HepG2 (cell line): Measurements from ENCODE around the gene SLC16A3. TPM values are rescaled to one million over a fixed set of nuclear protein-coding genes. Genes with fewer than 3 reads are reported as not detected.

Experiments
- ATAC-seq: fragments of 200-7000 bp; cut with Tn5 transposase; 3 replicates; pipeline ENCODE4 v1.9.1; 2020; ENCODE audit warnings: mild to moderate bottlenecking, moderate library complexity
- BruUV-seq: library from RNA; stranded (reverse); fragments of 400-500 nt; replicated peaks from 2 replicates; lab custom pipeline; 2021; lab: Mats Ljungman, UMichigan
- CTCF ChIA-PET: fragments of 300-600 bp; formaldehyde crosslinking; extraction: SDS; loops from one replicate; lab custom pipeline; 2021; ENCODE audit warnings: low total read pairs, inconsistent platforms, low intra/inter-chr PET ratio; lab: Yijun Ruan, JAX
- POLR2A ChIA-PET: fragments of 350-600 bp; sonication (Branson Sonifier 250); formaldehyde crosslinking; loops from one replicate; lab custom pipeline; 2020; ENCODE audit warnings: antibody characterized with exemption, inconsistent platforms; lab: Yijun Ruan, JAX
- DNase-seq: peaks from one replicate; pipeline ENCODE4 v3.0.0-alpha.2; 2015; ENCODE audit warnings: low spot score
- FAIRE-seq: peaks from 3 replicates; lab custom pipeline; 2011; peaks lifted over from hg19 to GRCh38; lab: Jason Lieb, UNC
- H2AFZ ChIP-seq: one replicate; pipeline ENCODE4 v1.6.1; 2011; ENCODE audit warnings: low read length, inconsistent platforms
- H3K27ac ChIP-seq: fragments of 300-600 bp; 3 replicates; pipeline ENCODE4 v1.8.0; 2011; ENCODE audit warnings: mixed run types, mild to moderate bottlenecking, mixed read lengths, low read length, inconsistent platforms; ENCODE audit not compliant: insufficient read depth; ENCODE audit errors: extremely low read length
- H3K27me3 ChIP-seq, 2 experiments: fragments of 200-600 bp in 1 of 2; 2 replicates in 1 of 2; 3 replicates in 1 of 2; pipeline versions ENCODE4 v1.6.0 to v1.8.0; 2011; ENCODE audit warnings: low read length in 2 of 2, mild to moderate bottlenecking in 2 of 2, moderate library complexity in 2 of 2, inconsistent platforms in 1 of 2; ENCODE audit not compliant: insufficient read depth in 2 of 2, control insufficient read depth in 1 of 2
- H3K36me3 ChIP-seq, 2 experiments: fragments of 200-600 bp in 1 of 2; replicated peaks in 1 of 2; 2 replicates in 1 of 2; 3 replicates in 1 of 2; pipeline versions ENCODE4 v1.5.1 to v1.8.0; 2011; ENCODE audit warnings: low read length in 2 of 2, inconsistent platforms in 1 of 2; ENCODE audit not compliant: insufficient read depth in 2 of 2, control insufficient read depth in 1 of 2
- H3K4me1 ChIP-seq: 2 replicates; pipeline ENCODE4 v1.5.1; 2012; ENCODE audit warnings: low read length, inconsistent platforms; ENCODE audit not compliant: insufficient read depth
- H3K4me2 ChIP-seq: 2 replicates; pipeline ENCODE4 v1.6.0; 2011; ENCODE audit warnings: low read depth, low read length, inconsistent platforms
- H3K4me3 ChIP-seq, 3 experiments: fragments of 200-600 bp in 1 of 3; sonication (generic), shearing (Covaris generic) in 1 of 3; replicated peaks in 1 of 3; 2 replicates each; pipeline ENCODE4 v1.5.1; 2011 to 2016; ENCODE audit warnings: low read length in 3 of 3, inconsistent platforms in 2 of 3, low read depth in 2 of 3, mild to moderate bottlenecking in 2 of 3, control low read depth in 1 of 3, mixed read lengths in 1 of 3; ENCODE audit not compliant: insufficient read depth in 1 of 3
- H3K79me2 ChIP-seq: one replicate; pipeline ENCODE4 v1.6.1; 2011; ENCODE audit warnings: low read length, inconsistent platforms; ENCODE audit not compliant: insufficient read depth
- H3K9ac ChIP-seq: 2 replicates; pipeline ENCODE4 v1.6.0; 2011; ENCODE audit warnings: mild to moderate bottlenecking, low read depth, low read length, inconsistent platforms; ENCODE audit not compliant: insufficient read depth
- H3K9me3 ChIP-seq: 2 replicates; pipeline ENCODE4 v1.5.1; 2012; ENCODE audit warnings: mild to moderate bottlenecking, low read length
- H4K20me1 ChIP-seq: 2 replicates; pipeline ENCODE4 v1.6.0; 2011; ENCODE audit warnings: inconsistent platforms, mild to moderate bottlenecking, low read length, moderate library complexity; ENCODE audit not compliant: insufficient read depth
- ADNP ChIP-seq: sonication (generic); formaldehyde crosslinking; IDR thresholded peaks from 2 replicates; pipeline ENCODE4 v1.4.0; 2020; ENCODE audit warnings: missing genetic modification reagents
- AHR ChIP-seq: IDR thresholded peaks from 2 replicates; pipeline ENCODE4 v1.6.1; 2018; ENCODE audit warnings: missing genetic modification reagents, missing compliant biosample characterization
- CENPX ChIP-seq: sonication (generic); formaldehyde crosslinking; IDR thresholded peaks from 2 replicates; pipeline ENCODE4 v1.9.0; 2021; ENCODE audit warnings: mild to moderate bottlenecking, missing genetic modification reagents, moderate library complexity
- DMAP1 ChIP-seq: IDR thresholded peaks from 2 replicates; pipeline ENCODE4 v1.6.1; 2016
- FOSL1 ChIP-seq: sonication (generic); formaldehyde crosslinking; IDR thresholded peaks from 2 replicates; pipeline ENCODE4 v1.9.0; 2021; ENCODE audit warnings: missing genetic modification reagents, borderline replicate concordance
- GABPB1 ChIP-seq: IDR thresholded peaks from 2 replicates; pipeline ENCODE4 v1.6.1; 2016; ENCODE audit warnings: mild to moderate bottlenecking, missing genetic modification reagents, moderate library complexity, missing compliant biosample characterization
- GMEB1 ChIP-seq: sonication (generic); formaldehyde crosslinking; IDR thresholded peaks from 2 replicates; pipeline ENCODE4 v1.5.1; 2020; ENCODE audit warnings: missing genetic modification reagents, mild to moderate bottlenecking, borderline replicate concordance
- KLF11 ChIP-seq: IDR thresholded peaks from 2 replicates; pipeline ENCODE4 v1.6.1; 2016; ENCODE audit warnings: missing compliant biosample characterization
- MEIS2 ChIP-seq: sonication (generic); formaldehyde crosslinking; IDR thresholded peaks from 2 replicates; pipeline ENCODE4 v1.9.0; 2021; ENCODE audit warnings: mild to moderate bottlenecking, missing genetic modification reagents
- NFIC ChIP-seq: IDR thresholded peaks from 2 replicates; pipeline ENCODE4 v1.6.1; 2012; ENCODE audit warnings: mild to moderate bottlenecking, low read length, inconsistent platforms
- NR2C2 ChIP-seq: sonication (generic); formaldehyde crosslinking; IDR thresholded peaks from 2 replicates; pipeline ENCODE4 v1.4.0; 2020; ENCODE audit warnings: missing genetic modification reagents, mild to moderate bottlenecking, moderate library complexity, borderline replicate concordance
- PHB2 ChIP-seq: fragments of 450-650 bp; IDR thresholded peaks from 2 replicates; pipeline ENCODE4 v1.6.1; 2018; ENCODE audit not compliant: partially characterized antibody
- TARDBP ChIP-seq: sonication (generic); formaldehyde crosslinking; IDR thresholded peaks from 2 replicates; pipeline ENCODE4 v1.8.0; 2022; ENCODE audit warnings: mild to moderate bottlenecking, missing genetic modification reagents
- ZBTB10 ChIP-seq: sonication (generic); formaldehyde crosslinking; IDR thresholded peaks from 2 replicates; pipeline ENCODE4 v1.4.0; 2020; ENCODE audit warnings: missing genetic modification reagents, borderline replicate concordance
- ZNF10 ChIP-seq: sonication (generic); formaldehyde crosslinking; IDR thresholded peaks from 2 replicates; pipeline ENCODE4 v1.4.0; 2020; ENCODE audit warnings: mild to moderate bottlenecking, low read depth, missing genetic modification reagents, borderline replicate concordance
- ZNF136 ChIP-seq: sonication (generic); formaldehyde crosslinking; IDR thresholded peaks from 2 replicates; pipeline ENCODE4 v1.8.1; 2022; ENCODE audit warnings: low read depth, mild to moderate bottlenecking, moderate library complexity, missing genetic modification reagents
- ZNF3 ChIP-seq: IDR thresholded peaks from 2 replicates; pipeline ENCODE4 v1.7.0; 2017; ENCODE audit warnings: inconsistent platforms
- ZNF501 ChIP-seq: sonication (generic); formaldehyde crosslinking; IDR thresholded peaks from 2 replicates; pipeline ENCODE4 v1.5.1; 2020; ENCODE audit warnings: mild to moderate bottlenecking, moderate library complexity, missing genetic modification reagents
- ZNF569 ChIP-seq: sonication (generic); formaldehyde crosslinking; IDR thresholded peaks from 2 replicates; pipeline ENCODE4 v1.5.0; 2020; ENCODE audit warnings: mild to moderate bottlenecking, missing genetic modification reagents, moderate library complexity, borderline replicate concordance
- ZNF839 ChIP-seq: sonication (generic); formaldehyde crosslinking; IDR thresholded peaks from 2 replicates; pipeline ENCODE4 v1.4.0; 2020; ENCODE audit warnings: missing genetic modification reagents, mild to moderate bottlenecking, borderline replicate concordance
- ZNF891 ChIP-seq: sonication (generic); formaldehyde crosslinking; IDR thresholded peaks from 2 replicates; pipeline ENCODE4 v1.5.0; 2020; ENCODE audit warnings: mild to moderate bottlenecking, missing genetic modification reagents
- WGBS: methylation state at CpG from one replicate; pipeline ENCODE4 v1.1.6; 2017; ENCODE audit warnings: low lambda C conversion rate; 5-methylcytosine and 5-hydroxymethylcytosine counted together
- in situ Hi-C: cut with HindIII; loops from 2 replicates; pipeline ENCODE4 v1.10.0; 2017; ENCODE audit warnings: low pct_unique_long_range_greater_than_20kb; ENCODE audit not compliant: extremely low pct_ligation_motif_present
- intact Hi-C: fragments of 100-400 bp; cut with micrococcal nuclease; formaldehyde crosslinking; loops from one replicate; pipeline ENCODE4 v1.10.0; 2022; ENCODE audit not compliant: unreplicated experiment
- polyA plus RNA-seq, 8 experiments: library from polyadenylated mRNA; depleted of rRNA in 3 of 8; stranded (reverse) in 7 of 8; unstranded in 1 of 8; fragments of >200 nt; fragmentation: Illumina TruSeq in 4 of 8; extraction: Trizol in 4 of 8; gene quantifications; 2 replicates each; pipeline versions ENCODE4 v1.2.1 to v1.2.3, GENCODE V29; 2011 to 2016; ENCODE audit warnings: low read depth in 4 of 8, missing spikeins in 1 of 8, mixed read lengths in 1 of 8; ENCODE audit not compliant: insufficient read depth in 1 of 8
- total RNA-seq, 5 experiments: library from RNA; depleted of rRNA; stranded (reverse); fragments of >200 nt; fragmentation: Illumina TruSeq; extraction: Trizol; gene quantifications; 2 replicates each; pipeline ENCODE4 v1.2.3, GENCODE V29; 2016; ENCODE audit warnings: low read depth in 1 of 5
- TF ChIP-seq, protein P1 (sequence below): sonication (generic); formaldehyde crosslinking; IDR thresholded peaks from 2 replicates; pipeline ENCODE4 v1.4.0; 2020; ENCODE audit warnings: missing genetic modification reagents

SLC16A3 gene
- total and polyA plus RNA-seq, 2 of the 13 experiments (the other 11 are each of a cell fraction or from before 2014, with no cell fraction given), result 242 to 349 TPM

DNA sequence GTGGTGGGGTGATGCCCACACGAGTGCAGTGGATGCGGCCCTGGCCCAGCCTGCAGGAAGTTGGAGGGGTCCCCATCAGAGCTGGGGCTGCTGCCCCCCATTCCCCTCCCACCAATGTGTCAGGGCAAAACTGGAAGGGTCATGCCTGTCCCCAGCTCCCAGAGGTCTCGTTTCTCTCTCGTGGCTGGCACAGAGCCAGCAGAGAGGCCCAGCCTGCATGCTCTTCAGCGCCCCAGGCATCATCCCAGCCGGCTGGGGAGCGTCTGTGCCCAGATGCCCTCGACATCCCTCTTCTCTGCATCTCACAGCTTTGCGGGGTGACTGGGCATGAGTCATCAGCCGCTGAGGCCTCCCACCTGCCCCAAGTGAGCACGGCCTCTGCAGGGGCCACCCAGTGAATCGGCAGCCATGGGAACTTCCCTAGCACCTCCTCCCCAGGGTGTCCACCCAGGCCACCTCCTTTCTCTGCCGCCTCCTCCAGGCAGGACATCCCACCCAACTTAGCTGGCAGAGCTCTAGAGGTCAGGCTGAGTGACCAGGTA lies 54.4 kb downstream of the SLC16A3 start (continued):
- TF ChIP-seq GABPB1 (CRISPR knock-in tag), result peak; percentile 27; the same call in 1 of the 2 replicates
- TF ChIP-seq ZNF891 (CRISPR knock-in tag), result no peak
- no peak for TF ChIP-seq ZBTB10
- no peak for TF ChIP-seq ZNF10 (CRISPR knock-in tag)
- TF ChIP-seq ZNF136, result no peak
- peak; percentile 10; the same call in 1 of the 2 replicates for TF ChIP-seq ZNF839 (CRISPR knock-in tag)
- TF ChIP-seq, protein P1, sequence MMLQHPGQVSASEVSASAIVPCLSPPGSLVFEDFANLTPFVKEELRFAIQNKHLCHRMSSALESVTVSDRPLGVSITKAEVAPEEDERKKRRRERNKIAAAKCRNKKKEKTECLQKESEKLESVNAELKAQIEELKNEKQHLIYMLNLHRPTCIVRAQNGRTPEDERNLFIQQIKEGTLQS (CRISPR knock-in tag), result peak; percentile 39; the same call in 1 of the 2 replicates
- no peak for TF ChIP-seq AHR
- TF ChIP-seq PHB2, result no peak

GRCh38 chr17:82285141-82285540 lies 56.3 kb downstream of the SLC16A3 start:
- FAIRE-seq (no peak), ATAC-seq (no peak), DNase-seq (no peak)
- H4K20me1 ChIP-seq, result no peaks in the 10 kb centered on the region
- 23% methylated on average over 8 of the region's 8 CpGs for WGBS
- CTCF ChIA-PET, result no interaction called here
- H3K4me3 ChIP-seq, result no peak overlapping the region
- BruUV-seq, result no TSS peak
- POLR2A ChIA-PET, result interaction anchor here (0.6 to 4.4 kb wide), 3 partner anchors 11 to 56 kb away, joined by 3 to 38 read pairs (median 3); partner anchors contain the start of genes CSNK1D and SLC16A3
- no peaks in the 10 kb centered on the region for H3K36me3 ChIP-seq
- no peak overlapping the region for H3K9ac ChIP-seq
- H3K79me2 ChIP-seq, result no peaks in the 10 kb centered on the region
- H2AFZ ChIP-seq, result no peak overlapping the region
- H3K4me1 ChIP-seq, result peaks cover 75% of the 10 kb centered on the region
- H3K9me3 ChIP-seq, result no peaks in the 10 kb centered on the region
- no peak overlapping the region for H3K27ac ChIP-seq
- peaks cover 2 to 14% of the 10 kb centered on the region in 2 experiments; a peak in 4 of 5 replicates for H3K27me3 ChIP-seq
- intact Hi-C loops, result no loop called here
- in situ Hi-C loops, result no loop called here
- no peak overlapping the region for H3K4me2 ChIP-seq
- no peak for TF ChIP-seq ADNP
- no peak for TF ChIP-seq ZNF501 (CRISPR knock-in tag)
- TF ChIP-seq CENPX (CRISPR knock-in tag), result no peak
- no peak for TF ChIP-seq DMAP1
- no peak for TF ChIP-seq GMEB1
- no peak for TF ChIP-seq MEIS2 (CRISPR knock-in tag)
- TF ChIP-seq TARDBP (CRISPR knock-in tag), result no peak
- TF ChIP-seq KLF11 (CRISPR knock-in tag), result no peak
- TF ChIP-seq FOSL1 (CRISPR knock-in tag), result no peak
- no peak for TF ChIP-seq NFIC
- no peak for TF ChIP-seq NR2C2 (CRISPR knock-in tag)
- TF ChIP-seq ZNF3 (CRISPR knock-in tag), result no peak
- no peak for TF ChIP-seq ZNF569
